GM23338 (cell line): Measurements from ENCODE around the gene CACNA1C. TPM values are rescaled to one million over a fixed set of nuclear protein-coding genes. Genes with fewer than 3 reads are reported as not detected.

Experiments
- ATAC-seq: fragments of 200-7000 bp; cut with Tn5 transposase; 3 replicates; pipeline ENCODE4 v1.9.1; 2020
- DNase-seq: peaks from one replicate; pipeline ENCODE4 v3.0.0-alpha.2; 2015; ENCODE audit warnings: low spot score
- H2AFZ ChIP-seq: fragments of 200-600 bp; sonication (generic); 2 replicates; pipeline ENCODE4 v1.8.0; 2016; ENCODE audit warnings: antibody characterized with exemption, mild to moderate bottlenecking, moderate library complexity
- H3F3A ChIP-seq: fragments of 200-600 bp; sonication (generic); replicated peaks from 2 replicates; pipeline ENCODE4 v1.8.0; 2017; ENCODE audit warnings: antibody characterized with exemption, mixed run types, low read depth
- H3K27ac ChIP-seq: fragments of 200-600 bp; sonication (generic); 2 replicates; pipeline ENCODE4 v1.6.1; 2016; ENCODE audit warnings: low read depth
- H3K27me3 ChIP-seq: fragments of 200-600 bp; sonication (generic); 2 replicates; pipeline ENCODE4 v1.8.0; 2016; ENCODE audit warnings: mild to moderate bottlenecking, mixed run types, moderate library complexity; ENCODE audit not compliant: insufficient read depth
- H3K36me3 ChIP-seq: fragments of 200-600 bp; sonication (generic); 2 replicates; pipeline ENCODE4 v1.8.0; 2016; ENCODE audit warnings: mild to moderate bottlenecking; ENCODE audit not compliant: insufficient read depth
- H3K4me1 ChIP-seq: fragments of 200-600 bp; sonication (generic); 2 replicates; pipeline ENCODE4 v1.8.0; 2016; ENCODE audit warnings: mild to moderate bottlenecking, moderate library complexity; ENCODE audit not compliant: insufficient read depth
- H3K4me2 ChIP-seq: fragments of 200-600 bp; sonication (generic); 2 replicates; pipeline ENCODE4 v1.7.1; 2017; ENCODE audit warnings: mixed run types
- H3K4me3 ChIP-seq: fragments of 200-600 bp; sonication (generic); 2 replicates; pipeline ENCODE4 v1.6.1; 2016; ENCODE audit warnings: mixed run types
- H3K79me2 ChIP-seq: fragments of 200-600 bp; sonication (generic); replicated peaks from 2 replicates; pipeline ENCODE4 v1.8.0; 2017; ENCODE audit warnings: mild to moderate bottlenecking; ENCODE audit not compliant: insufficient read depth
- H3K9me2 ChIP-seq: fragments of 200-600 bp; sonication (generic); 2 replicates; pipeline ENCODE4 v1.8.0; 2017; ENCODE audit not compliant: insufficient read depth
- H4K20me1 ChIP-seq: fragments of 200-600 bp; sonication (generic); replicated peaks from 2 replicates; pipeline ENCODE4 v1.8.0; 2017; ENCODE audit warnings: mild to moderate bottlenecking; ENCODE audit not compliant: insufficient read depth
- H3K27ac Mint-ChIP-seq: 2 replicates; pipeline ENCODE4 v1.8.0; 2020; ENCODE audit warnings: inconsistent platforms, mild to moderate bottlenecking, moderate library complexity, mixed read lengths
- H3K27me3 Mint-ChIP-seq: 3 replicates; pipeline ENCODE4 v1.8.0; 2022; ENCODE audit warnings: low read depth, mild to moderate bottlenecking, moderate library complexity, mixed read lengths, inconsistent platforms; ENCODE audit not compliant: insufficient read depth, poor library complexity
- H3K36me3 Mint-ChIP-seq: 3 replicates; pipeline ENCODE4 v1.8.0; 2021; ENCODE audit warnings: low read depth, mild to moderate bottlenecking, inconsistent platforms, moderate library complexity, mixed read lengths
- H3K4me1 Mint-ChIP-seq: 3 replicates; pipeline ENCODE4 v1.8.0; 2020; ENCODE audit warnings: mild to moderate bottlenecking, inconsistent platforms, mixed read lengths
- H3K4me3 Mint-ChIP-seq: 3 replicates; pipeline ENCODE4 v1.8.0; 2021; ENCODE audit warnings: moderate library complexity, mild to moderate bottlenecking, inconsistent platforms, mixed read lengths
- H3K9me3 Mint-ChIP-seq: 3 replicates; pipeline ENCODE4 v1.8.0; 2020; ENCODE audit warnings: moderate library complexity, mild to moderate bottlenecking, inconsistent platforms, mixed read lengths
- CREB1 ChIP-seq: fragments of 250-450 bp; sonication (Bioruptor Pico); IDR thresholded peaks from 2 replicates; pipeline ENCODE4 v1.5.0; 2020; ENCODE audit warnings: low read depth, mild to moderate bottlenecking, moderate library complexity
- CTCF ChIP-seq, 2 experiments: fragments of 200-600 bp in 1 of 2; sonication (generic) in 1 of 2; conservative IDR thresholded peaks; 2 replicates each; pipeline versions ENCODE4 v1.5.1 to v1.6.1; 2016 to 2017; ENCODE audit warnings: antibody characterized with exemption in 2 of 2, low read depth in 2 of 2, mild to moderate bottlenecking in 2 of 2, moderate library complexity in 1 of 2
- ETS1 ChIP-seq: IDR thresholded peaks from 2 replicates; pipeline ENCODE4 v1.6.1; 2016; ENCODE audit warnings: antibody characterized with exemption
- EZH2 ChIP-seq: fragments of 200-600 bp; sonication (generic); IDR thresholded peaks from one replicate; pipeline ENCODE4 v1.8.0; 2017; ENCODE audit warnings: antibody characterized with exemption, mild to moderate bottlenecking, low read depth; ENCODE audit not compliant: unreplicated experiment
- EZH2phosphoT487 ChIP-seq: fragments of 200-600 bp; sonication (generic); IDR thresholded peaks from one replicate; pipeline ENCODE4 v1.8.1; 2018; ENCODE audit warnings: antibody characterized with exemption; ENCODE audit not compliant: unreplicated experiment
- JUNB ChIP-seq: IDR thresholded peaks from one replicate; pipeline ENCODE4 v1.6.1; 2016; ENCODE audit warnings: antibody characterized with exemption; ENCODE audit not compliant: unreplicated experiment
- NANOG ChIP-seq: IDR thresholded peaks from 2 replicates; pipeline ENCODE4 v1.6.1; 2016; ENCODE audit warnings: antibody characterized with exemption, borderline replicate concordance
- POLR2AphosphoS5 ChIP-seq: IDR thresholded peaks from 2 replicates; pipeline ENCODE4 v1.6.1; 2016; ENCODE audit warnings: antibody characterized with exemption, low read depth
- REST ChIP-seq: IDR thresholded peaks from one replicate; pipeline ENCODE4 v1.6.1; 2018; ENCODE audit warnings: antibody characterized with exemption; ENCODE audit not compliant: unreplicated experiment
- STAT1 ChIP-seq: IDR thresholded peaks from one replicate; pipeline ENCODE4 v1.6.1; 2016; ENCODE audit warnings: antibody characterized with exemption; ENCODE audit not compliant: unreplicated experiment
- ZNF114 ChIP-seq: fragments of 250-450 bp; sonication (Bioruptor Pico); IDR thresholded peaks from 2 replicates; pipeline ENCODE4 v1.5.0; 2020; ENCODE audit warnings: mild to moderate bottlenecking, moderate library complexity
- ZNF331 ChIP-seq: fragments of 250-450 bp; sonication (Bioruptor Pico); IDR thresholded peaks from 2 replicates; pipeline ENCODE4 v1.5.0; 2020; ENCODE audit warnings: low read depth, mild to moderate bottlenecking, moderate library complexity
- polyA plus RNA-seq: library from polyadenylated mRNA; unstranded; fragments of >200 nt; fragmentation: Nextera tagmentation; extraction: Ambion mirVana; gene quantifications from 2 replicates; pipeline ENCODE4 v1.2.1, GENCODE V29; 2016
- total RNA-seq: library from RNA; depleted of rRNA; stranded (reverse); fragments of >200 nt; shearing (Covaris generic); gene quantifications from 2 replicates; pipeline ENCODE4 v1.2.3, GENCODE V29; 2014
- TF ChIP-seq, protein P1 (sequence below): fragments of 250-450 bp; sonication (Bioruptor Pico); IDR thresholded peaks from 2 replicates; pipeline ENCODE4 v1.5.0; 2020; ENCODE audit warnings: mild to moderate bottlenecking, moderate library complexity

CACNA1C gene
- total and polyA plus RNA-seq, 2 experiments from 2014 or later: 0.78 to 2.1 TPM

DNA sequence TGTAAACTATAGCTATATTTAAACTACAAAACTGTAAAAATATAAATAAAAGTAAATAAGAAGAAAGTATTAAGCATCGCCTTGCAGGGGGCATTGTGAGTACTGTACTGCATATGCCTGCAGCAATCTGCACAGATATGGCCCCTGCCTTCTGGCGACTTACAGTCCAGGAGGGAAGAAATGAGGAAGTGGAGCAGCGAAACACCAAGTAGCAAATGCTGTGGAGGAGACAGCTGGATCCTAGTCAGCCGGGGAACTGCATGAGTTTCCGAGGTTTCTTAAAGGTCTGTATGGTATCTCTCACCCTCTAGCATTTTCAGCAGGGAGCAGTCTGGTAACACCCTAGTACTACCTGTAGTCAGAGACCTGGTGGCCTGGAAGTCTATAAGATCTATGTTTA, 256.9 kb downstream of the CACNA1C start:
- Histone ChIP-seq H3K4me3 (no peak overlapping the region), H3K36me3 (no peaks in the 10 kb centered on the region), H4K20me1 (no peaks in the 10 kb centered on the region), H3K27me3 (no peaks in the 10 kb centered on the region), H2AFZ (no peak overlapping the region), H3K27ac (no peak overlapping the region), H3K4me2 (no peak overlapping the region), H3K4me1 (peaks cover 26% of the 10 kb centered on the region), H3K79me2 (no peaks in the 10 kb centered on the region), H3K9me2 (no peaks in the 10 kb centered on the region), H3F3A (peaks cover 5% of the 10 kb centered on the region; the same call in 1 of the 2 replicates)
- Mint-ChIP-seq H3K4me3 (no peak overlapping the region), H3K27ac (no peak overlapping the region), H3K9me3 (no peaks in the 10 kb centered on the region), H3K4me1 (peaks cover 22% of the 10 kb centered on the region), H3K27me3 (peaks cover 5% of the 10 kb centered on the region), H3K36me3 (peaks cover 3% of the 10 kb centered on the region; the same call in 1 of the 3 replicates)
- no peak for TF ChIP-seq ZNF331 (CRISPR knock-in tag)
- TF ChIP-seq, protein P1, sequence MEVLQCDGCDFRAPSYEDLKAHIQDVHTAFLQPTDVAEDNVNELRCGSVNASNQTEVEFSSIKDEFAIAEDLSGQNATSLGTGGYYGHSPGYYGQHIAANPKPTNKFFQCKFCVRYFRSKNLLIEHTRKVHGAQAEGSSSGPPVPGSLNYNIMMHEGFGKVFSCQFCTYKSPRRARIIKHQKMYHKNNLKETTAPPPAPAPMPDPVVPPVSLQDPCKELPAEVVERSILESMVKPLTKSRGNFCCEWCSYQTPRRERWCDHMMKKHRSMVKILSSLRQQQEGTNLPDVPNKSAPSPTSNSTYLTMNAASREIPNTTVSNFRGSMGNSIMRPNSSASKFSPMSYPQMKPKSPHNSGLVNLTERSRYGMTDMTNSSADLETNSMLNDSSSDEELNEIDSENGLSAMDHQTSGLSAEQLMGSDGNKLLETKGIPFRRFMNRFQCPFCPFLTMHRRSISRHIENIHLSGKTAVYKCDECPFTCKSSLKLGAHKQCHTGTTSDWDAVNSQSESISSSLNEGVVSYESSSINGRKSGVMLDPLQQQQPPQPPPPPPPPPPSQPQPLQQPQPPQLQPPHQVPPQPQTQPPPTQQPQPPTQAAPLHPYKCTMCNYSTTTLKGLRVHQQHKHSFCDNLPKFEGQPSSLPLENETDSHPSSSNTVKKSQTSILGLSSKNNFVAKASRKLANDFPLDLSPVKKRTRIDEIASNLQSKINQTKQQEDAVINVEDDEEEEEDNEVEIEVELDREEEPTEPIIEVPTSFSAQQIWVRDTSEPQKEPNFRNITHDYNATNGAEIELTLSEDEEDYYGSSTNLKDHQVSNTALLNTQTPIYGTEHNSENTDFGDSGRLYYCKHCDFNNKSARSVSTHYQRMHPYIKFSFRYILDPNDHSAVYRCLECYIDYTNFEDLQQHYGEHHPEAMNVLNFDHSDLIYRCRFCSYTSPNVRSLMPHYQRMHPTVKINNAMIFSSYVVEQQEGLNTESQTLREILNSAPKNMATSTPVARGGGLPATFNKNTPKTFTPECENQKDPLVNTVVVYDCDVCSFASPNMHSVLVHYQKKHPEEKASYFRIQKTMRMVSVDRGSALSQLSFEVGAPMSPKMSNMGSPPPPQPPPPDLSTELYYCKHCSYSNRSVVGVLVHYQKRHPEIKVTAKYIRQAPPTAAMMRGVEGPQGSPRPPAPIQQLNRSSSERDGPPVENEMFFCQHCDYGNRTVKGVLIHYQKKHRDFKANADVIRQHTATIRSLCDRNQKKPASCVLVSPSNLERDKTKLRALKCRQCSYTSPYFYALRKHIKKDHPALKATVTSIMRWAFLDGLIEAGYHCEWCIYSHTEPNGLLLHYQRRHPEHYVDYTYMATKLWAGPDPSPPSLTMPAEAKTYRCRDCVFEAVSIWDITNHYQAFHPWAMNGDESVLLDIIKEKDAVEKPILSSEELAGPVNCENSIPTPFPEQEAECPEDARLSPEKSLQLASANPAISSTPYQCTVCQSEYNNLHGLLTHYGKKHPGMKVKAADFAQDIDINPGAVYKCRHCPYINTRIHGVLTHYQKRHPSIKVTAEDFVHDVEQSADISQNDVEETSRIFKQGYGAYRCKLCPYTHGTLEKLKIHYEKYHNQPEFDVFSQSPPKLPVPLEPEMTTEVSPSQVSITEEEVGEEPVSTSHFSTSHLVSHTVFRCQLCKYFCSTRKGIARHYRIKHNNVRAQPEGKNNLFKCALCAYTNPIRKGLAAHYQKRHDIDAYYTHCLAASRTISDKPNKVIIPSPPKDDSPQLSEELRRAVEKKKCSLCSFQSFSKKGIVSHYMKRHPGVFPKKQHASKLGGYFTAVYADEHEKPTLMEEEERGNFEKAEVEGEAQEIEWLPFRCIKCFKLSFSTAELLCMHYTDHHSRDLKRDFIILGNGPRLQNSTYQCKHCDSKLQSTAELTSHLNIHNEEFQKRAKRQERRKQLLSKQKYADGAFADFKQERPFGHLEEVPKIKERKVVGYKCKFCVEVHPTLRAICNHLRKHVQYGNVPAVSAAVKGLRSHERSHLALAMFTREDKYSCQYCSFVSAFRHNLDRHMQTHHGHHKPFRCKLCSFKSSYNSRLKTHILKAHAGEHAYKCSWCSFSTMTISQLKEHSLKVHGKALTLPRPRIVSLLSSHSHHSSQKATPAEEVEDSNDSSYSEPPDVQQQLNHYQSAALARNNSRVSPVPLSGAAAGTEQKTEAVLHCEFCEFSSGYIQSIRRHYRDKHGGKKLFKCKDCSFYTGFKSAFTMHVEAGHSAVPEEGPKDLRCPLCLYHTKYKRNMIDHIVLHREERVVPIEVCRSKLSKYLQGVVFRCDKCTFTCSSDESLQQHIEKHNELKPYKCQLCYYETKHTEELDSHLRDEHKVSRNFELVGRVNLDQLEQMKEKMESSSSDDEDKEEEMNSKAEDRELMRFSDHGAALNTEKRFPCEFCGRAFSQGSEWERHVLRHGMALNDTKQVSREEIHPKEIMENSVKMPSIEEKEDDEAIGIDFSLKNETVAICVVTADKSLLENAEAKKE (CRISPR knock-in tag): no peak
- TF ChIP-seq CREB1 (CRISPR knock-in tag): no peak
- no peak for TF ChIP-seq JUNB
- no peak for TF ChIP-seq EZH2phosphoT487
- TF ChIP-seq EZH2: no peak
- no peak for TF ChIP-seq ZNF114 (CRISPR knock-in tag)
- no peak for TF ChIP-seq STAT1
- no peak for TF ChIP-seq NANOG
- no peak for TF ChIP-seq ETS1
- no peak for TF ChIP-seq POLR2AphosphoS5
- TF ChIP-seq REST: no peak
- TF ChIP-seq CTCF (conservative IDR thresholded peaks at IDR 0.05; ENCODE audit: low read depth in 2 of 2): no peak
- ATAC-seq (no peak), DNase-seq (no peak)
